Measurements from ENCODE around the gene C1orf226.

C1orf226 gene

GRCh38 chr1:162385702-162386101 lies 4.2 kb downstream of the C1orf226 start:
- no peak for DNase-seq (ENCODE audit: low read depth)
- H3K4me3 ChIP-seq (ENCODE audit: control insufficient read depth, low read depth, low read length) = no peak overlapping the region
- no peak for TF ChIP-seq CTCF (conservative IDR thresholded peaks at IDR 0.05; ENCODE audit: control insufficient read depth, insufficient read depth, low read depth, low read length)

DNA sequence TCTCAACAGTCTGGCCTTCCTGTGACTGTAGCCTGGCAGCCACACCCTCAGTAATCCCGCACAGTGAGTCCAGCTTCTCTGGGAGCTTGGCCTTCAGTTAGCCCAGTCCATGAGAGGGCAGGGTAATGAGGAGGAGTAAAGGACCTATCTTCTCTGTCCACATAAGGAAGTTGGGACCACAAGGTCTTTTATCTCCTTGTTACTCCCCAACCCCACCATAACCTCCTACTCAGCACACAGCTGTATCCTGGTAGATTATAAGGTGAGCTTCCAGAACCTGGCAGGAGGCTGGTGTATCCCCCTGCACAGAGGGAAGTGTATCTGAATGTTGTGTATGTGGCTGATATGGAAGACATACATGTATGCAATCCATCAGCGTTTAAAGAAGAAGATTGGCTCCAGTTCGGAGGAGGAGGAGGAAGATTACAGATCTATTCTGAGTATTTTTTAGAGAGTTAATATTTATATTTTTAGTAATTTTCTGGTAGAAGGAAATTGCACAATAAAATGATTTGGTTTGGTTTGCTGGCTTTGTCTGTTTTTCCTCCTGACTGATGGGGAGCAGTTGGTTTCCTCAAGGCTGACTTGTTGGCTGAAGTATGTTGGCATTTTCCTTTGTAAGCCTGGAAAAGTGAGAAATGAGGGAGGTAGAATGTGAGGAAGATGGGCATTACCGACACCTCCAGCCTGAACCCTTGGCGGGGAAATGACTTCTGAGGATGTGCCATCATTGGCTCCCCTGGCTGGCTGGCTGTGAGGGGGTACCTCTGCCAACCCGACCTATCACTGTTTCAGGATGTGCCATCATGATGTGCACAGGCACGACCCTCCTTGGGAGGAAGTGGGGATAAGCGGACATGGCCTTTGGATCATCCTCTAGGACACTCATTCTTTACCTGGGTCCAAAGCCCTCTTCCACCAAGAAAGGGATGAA lies 5.0 kb downstream of the C1orf226 start:
- no peak overlapping the region for H3K4me3 ChIP-seq (ENCODE audit: control insufficient read depth, low read depth, low read length)
- DNase-seq (ENCODE audit: low read depth) = no peak
- TF ChIP-seq CTCF (conservative IDR thresholded peaks at IDR 0.05; ENCODE audit: control insufficient read depth, insufficient read depth, low read depth, low read length) = no peak

DNA sequence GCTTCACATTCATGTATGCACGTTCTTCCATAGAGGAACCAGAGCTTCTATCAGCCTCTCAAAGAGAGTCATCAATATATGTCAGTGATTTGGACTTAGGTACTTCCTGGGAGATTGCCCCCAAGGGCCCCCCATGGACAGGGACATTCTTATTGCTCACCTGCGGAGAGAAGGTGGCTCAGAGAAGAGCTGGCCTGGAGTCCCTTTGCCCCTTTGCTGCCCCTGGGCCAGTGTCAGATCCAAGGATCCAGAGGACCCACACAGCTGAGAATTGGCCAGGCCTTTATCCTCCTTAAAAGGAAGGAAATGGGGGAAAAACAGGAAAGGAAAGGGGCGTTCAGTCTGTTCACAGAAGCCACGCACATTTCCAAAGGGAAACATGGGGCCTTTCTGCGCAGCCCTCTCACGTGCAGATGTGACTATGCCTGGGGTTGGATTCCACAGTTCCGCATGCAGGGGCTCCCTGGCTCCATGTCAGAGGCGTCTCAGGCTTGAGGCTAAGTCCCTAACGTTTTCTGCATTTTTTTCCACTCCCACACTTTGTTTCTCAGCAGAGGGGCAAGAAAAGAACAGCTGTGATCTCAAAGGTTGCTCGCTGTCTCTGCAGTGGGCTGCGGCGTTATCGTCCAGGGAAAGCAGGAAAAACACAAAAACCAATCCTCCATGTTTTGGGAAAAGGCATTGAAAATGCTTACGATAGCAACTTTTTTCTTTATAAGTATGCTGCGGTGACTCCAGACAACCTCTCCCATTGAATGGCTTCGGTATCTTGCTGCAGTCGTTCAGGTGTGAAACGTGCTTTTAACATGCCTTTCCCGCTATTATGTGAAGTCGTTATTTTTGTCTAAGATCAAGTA lies 5.9 kb downstream of the C1orf226 start:
- H3K4me3 ChIP-seq (ENCODE audit: control insufficient read depth, low read depth, low read length) = no peak overlapping the region
- no peak for DNase-seq (ENCODE audit: low read depth)
- TF ChIP-seq CTCF (conservative IDR thresholded peaks at IDR 0.05; ENCODE audit: control insufficient read depth, insufficient read depth, low read depth, low read length) = no peak

GRCh38 chr1:162388083-162388594 lies 6.6 kb downstream of the C1orf226 start:
- DNase-seq (ENCODE audit: low read depth) = no peak
- H3K4me3 ChIP-seq (ENCODE audit: control insufficient read depth, low read depth, low read length) = no peak overlapping the region
- no peak for TF ChIP-seq CTCF (conservative IDR thresholded peaks at IDR 0.05; ENCODE audit: control insufficient read depth, insufficient read depth, low read depth, low read length)

- peak; percentile 35 for DNase-seq (ENCODE audit: low read depth)
- no peak for TF ChIP-seq CTCF (conservative IDR thresholded peaks at IDR 0.05; ENCODE audit: control insufficient read depth, insufficient read depth, low read depth, low read length)
Measured at GRCh38 chr1:162388615-162389014, 7.1 kb downstream of the C1orf226 start.

DNA sequence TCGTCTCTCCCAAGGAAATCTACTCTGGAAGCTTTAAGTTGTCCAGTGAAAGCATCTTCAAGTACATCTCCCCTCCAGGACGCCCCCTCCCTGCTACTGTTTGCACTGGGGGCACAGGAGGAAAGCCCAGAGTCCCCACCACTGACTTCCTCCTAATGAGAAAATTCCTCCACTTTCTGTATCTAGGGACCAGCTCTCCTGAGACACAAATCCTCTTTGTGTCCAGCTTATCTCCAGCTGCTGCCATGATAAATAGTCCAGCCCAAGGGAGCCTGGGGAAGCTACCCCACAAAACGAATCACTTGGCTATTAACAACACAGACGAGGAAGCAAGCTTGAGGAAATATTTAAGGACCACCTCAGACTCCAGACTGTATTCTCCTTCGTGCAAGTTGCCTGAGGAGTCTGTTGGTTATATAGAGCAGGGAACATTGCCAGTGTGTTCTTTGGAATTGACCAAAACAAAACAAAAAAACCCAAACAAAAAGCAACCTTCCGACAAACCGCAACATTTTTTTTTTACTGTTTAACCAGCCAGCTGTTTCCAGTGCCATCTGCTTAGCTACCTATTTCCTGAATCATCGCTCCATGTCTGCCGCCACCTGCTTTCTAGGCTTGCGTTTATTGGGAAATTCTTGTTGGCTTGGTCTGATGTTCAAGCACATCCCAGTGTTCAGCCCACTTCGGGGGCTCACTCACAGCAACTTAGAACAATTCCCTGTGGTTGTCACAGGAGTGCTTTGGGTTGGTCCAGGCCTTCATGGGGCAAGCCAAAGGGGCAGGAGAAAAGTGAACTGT lies 7.7 kb downstream of the C1orf226 start:
- H3K4me3 ChIP-seq (ENCODE audit: control insufficient read depth, low read depth, low read length) = no peak overlapping the region
- peak; percentile 45 for DNase-seq (ENCODE audit: low read depth)
- no peak for TF ChIP-seq CTCF (conservative IDR thresholded peaks at IDR 0.05; ENCODE audit: control insufficient read depth, insufficient read depth, low read depth, low read length)

More at GRCh38 chr1:162388615-162389014, 7.1 kb downstream of the C1orf226 start:
- H3K4me3 ChIP-seq (ENCODE audit: control insufficient read depth, low read depth, low read length) = no peak overlapping the region

Measured in fibroblast of mammary gland (primary cell).